NCI-H2196 (cell line): ENCODE results near the gene INTS11.

Source experiments
- DNase-seq: peaks from one replicate; lab custom pipeline; 2025; ENCODE audit not compliant: unreplicated experiment; lab: John Stamatoyannopoulos, UW

INTS11 gene

DNA sequence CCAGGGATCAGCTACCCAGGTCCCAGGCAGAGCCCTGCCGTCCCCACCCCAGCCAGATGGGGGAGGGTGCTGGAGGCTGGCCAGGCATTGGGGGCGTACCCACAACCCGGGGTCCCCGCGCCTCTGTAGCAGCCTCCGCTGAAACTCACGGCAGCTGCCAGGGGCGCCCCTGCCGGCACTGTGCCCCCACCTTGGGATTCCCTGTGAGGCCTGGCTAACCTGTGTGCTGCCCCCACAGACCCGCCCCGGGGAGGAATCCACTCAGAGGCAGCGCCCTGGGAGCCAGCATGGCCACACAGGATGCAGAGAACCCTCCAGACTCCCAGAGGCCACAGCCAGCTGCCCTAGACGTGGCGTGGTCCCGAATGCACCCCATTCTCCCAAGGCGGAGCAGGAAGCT lies 20.9 kb upstream of the INTS11 start:
- DNase-seq, result no peak

DNA sequence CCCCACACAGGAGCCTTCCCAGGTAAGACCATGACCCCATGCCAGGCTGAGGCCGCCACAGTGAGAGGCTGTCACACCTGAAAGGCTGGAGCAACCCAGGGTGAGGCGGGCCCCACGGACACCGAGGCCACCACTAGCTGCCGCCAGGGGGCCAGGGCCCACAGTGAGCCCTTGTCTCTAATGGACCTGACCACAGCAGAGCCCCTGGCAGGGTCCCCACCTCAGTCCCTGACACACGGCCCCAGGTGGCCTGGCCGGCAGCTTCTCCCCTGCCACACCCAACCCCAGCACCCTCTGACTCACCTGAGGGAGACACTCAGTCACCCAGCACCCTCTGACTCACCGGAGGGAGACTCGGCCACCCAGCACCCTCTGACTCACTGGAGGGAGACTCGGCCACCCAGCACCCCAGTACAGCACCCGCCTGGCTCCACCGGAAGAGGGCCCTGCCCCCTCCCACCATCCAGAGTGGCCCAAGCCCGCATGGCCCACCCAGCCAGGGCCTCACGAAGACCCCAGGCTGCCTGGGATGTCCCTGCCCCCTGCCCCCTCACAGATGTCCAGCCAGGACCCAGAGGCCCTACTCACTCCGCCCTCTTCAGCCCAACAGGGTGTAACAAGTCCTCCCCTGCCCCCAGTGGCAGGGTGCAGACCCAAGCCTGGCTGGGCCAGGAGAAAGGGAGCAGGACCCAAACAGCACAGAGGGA lies 20.3 kb upstream of the INTS11 start:
- no peak for DNase-seq

DNA sequence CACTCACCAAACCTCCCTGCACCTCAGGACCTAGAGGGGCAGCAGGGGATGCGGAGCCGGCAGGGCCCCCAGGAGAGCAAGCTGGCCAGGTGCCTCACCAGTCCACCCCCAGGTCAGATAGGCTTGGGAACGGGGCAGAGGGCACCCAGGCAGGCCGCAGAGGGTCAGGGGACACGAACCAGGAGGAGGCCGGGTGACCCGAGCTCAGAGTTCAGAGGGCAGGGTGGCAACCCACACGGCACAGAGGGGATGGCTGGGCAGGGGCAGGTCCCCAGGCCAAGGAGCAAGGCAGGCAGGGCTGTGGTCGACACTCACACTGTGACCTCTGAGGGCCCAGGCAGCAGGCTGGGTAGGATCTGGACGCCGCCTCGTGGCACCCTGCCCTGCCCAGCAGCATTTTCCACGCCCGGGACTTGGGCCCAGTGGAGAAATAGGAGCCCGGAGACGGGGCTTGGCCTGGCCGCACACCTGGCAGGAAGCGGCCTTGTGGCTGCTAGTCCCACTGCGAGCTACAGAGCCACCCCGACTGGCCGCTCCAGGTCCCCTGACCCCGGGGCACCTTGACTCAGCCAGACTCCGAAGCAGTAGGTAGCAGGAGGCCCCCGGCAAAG lies 19.5 kb upstream of the INTS11 start:
- DNase-seq, result no peak

DNA sequence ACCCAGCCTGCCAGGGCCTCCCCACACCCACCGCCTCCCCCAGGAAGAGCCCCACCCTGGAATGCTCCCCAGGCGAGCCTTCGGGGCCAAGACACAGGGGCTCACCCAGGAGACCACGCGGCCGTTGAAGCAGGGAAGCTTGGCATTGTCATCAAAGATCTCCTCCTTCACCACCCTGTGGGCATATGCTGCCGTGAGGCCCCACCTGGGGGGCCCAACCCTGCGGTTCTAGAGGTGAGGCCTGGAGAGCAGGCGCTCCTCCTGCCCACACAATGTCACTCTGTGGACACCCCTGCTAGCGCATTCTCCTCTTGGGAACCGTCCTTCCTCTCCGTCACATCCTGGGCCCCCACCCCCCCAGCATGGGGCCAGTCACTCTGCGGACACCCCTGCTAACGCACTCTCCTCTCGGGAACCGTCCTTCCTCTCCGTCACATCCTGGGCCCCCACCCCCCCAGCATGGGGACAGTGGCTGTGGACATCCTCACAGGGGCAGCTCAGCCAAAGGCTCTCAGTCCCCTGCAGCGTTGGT lies 18.2 kb upstream of the INTS11 start:
- DNase-seq, result no peak

DNA sequence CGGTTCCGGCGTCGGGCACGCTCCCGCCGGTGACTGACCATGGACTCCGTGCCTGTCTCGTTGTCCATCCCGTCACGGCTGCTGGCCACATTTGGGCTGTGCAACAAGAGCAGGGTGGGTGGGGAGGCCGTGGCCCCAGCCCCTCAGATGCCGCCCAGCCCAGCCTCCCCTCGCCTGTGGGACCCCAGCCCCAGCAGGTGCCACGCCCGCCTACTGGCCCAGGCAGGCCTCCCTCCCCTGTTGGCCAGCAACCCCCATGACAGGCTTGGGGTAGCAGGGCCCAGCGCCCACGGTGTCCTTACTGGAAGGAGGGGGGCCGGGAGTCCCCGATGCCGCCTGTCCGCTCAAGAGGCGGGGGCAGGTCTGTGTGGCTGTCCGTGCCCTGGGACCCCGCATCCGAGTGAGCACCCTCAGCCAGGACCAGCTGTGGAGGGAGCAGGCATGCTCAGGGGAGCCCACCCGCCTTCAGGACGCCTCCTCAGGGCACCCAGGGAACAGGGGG lies 17.7 kb upstream of the INTS11 start:
- DNase-seq, result no peak

DNA sequence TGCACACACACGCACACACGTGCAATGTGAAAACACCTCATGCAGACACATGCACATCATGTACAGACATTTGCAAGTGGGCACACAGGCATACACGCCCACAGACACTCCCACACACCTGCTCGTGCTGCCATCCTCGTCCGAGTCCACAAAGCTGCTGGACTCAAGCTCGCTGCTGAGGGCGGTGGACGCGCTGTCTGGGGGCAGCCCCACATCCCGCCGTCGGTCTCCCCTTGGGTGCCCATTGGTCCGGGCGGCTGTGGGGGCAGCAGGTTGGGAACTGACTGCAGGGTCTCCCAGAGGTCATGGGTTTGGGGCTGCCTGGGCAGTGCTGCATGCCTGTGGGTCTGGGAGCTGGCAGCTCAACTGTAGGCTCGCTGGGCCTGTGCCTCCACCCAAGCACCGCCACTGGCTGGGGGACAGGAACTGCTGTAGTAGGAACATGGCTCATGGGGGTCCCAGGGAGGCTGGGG lies 17.1 kb upstream of the INTS11 start:
- DNase-seq, result no peak

DNA sequence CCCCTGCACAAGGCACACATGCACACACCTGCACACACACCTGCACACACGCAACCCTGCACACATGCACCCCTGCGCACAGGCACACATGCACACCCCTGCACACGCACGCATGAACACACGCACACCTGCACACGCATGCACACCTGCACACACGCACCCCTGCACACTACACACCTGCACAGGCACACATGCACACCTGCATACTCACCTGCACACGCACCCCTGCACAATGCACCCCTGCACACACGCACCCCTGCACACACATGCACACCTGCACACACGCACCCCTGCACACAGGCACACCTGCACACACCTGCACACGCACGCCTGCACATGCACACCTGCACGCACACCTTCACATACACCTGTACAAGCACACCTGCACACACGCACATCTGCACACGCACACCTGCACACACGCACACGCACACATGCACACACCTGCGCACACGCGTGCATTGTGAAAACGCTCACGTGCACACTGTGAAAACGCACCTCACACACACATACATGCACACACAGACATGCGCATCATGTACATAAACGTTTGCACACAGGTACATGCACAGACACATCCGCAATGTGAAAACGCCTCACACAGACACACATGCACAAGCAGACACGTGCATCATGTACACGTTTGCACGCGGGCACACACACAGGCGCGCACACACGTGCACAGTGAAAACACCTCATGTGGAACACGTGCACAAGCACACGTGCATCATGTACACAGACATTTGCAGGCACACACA lies 16.5 kb upstream of the INTS11 start:
- no peak for DNase-seq

DNA sequence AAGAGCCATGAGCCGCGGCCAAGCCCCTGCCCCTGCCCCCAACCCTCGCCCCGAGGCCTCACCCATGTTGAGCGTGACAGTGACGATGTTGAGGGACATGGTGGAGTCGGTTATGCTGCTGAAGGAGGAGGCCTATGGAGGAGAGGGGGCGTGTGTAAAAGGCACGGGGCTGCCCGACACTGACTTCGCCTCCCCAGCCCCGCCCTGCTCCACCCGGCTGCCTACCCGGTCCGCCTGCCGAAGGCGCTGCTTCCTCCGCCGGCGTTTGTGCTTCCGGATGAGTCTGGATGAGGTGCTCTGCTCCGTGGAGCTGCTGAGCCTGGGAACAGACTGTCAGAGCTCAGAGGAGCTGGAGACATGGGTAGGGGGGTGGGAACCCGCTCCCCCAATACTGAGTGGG lies 15.7 kb upstream of the INTS11 start:
- DNase-seq, result no peak

DNA sequence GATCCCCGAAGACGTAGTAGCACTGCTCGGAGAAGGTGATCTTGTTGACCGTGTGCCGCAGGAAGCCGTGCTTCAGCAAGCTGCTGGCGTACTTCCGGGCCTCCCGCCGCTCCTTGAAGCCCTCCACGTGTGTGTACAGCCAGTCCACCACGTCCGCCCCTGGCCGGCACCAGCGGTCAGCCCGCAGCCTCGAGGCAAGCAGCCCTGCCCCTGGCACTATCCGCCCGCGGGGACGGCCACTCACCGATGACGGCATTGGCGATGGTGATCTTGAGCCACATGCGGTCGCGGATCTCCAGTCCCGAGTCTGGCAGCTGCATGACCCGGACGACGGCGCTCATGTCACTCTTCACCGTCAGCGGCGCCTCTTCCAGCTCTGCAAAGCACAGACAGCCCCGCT lies 13.8 kb upstream of the INTS11 start:
- no peak for DNase-seq

DNA sequence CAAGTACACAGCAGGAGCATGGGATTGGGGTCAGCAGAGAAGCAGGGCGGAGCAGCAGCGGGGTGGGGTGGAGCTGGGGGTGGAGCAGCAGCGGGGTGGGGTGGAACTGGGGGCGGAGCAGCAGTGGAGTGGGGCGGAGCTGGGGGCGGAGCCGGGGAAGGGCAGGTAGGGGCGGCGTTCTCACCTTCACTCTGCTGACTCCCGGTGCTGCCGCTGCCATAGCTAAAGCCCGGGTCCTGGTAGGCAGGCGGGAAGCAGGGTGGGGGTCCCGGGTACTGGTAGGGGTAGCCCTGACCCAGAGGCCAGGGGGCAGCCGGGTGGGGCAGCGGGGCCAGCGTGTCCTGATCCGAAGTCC lies 13.3 kb upstream of the INTS11 start:
- DNase-seq, result peak; percentile 40

DNA sequence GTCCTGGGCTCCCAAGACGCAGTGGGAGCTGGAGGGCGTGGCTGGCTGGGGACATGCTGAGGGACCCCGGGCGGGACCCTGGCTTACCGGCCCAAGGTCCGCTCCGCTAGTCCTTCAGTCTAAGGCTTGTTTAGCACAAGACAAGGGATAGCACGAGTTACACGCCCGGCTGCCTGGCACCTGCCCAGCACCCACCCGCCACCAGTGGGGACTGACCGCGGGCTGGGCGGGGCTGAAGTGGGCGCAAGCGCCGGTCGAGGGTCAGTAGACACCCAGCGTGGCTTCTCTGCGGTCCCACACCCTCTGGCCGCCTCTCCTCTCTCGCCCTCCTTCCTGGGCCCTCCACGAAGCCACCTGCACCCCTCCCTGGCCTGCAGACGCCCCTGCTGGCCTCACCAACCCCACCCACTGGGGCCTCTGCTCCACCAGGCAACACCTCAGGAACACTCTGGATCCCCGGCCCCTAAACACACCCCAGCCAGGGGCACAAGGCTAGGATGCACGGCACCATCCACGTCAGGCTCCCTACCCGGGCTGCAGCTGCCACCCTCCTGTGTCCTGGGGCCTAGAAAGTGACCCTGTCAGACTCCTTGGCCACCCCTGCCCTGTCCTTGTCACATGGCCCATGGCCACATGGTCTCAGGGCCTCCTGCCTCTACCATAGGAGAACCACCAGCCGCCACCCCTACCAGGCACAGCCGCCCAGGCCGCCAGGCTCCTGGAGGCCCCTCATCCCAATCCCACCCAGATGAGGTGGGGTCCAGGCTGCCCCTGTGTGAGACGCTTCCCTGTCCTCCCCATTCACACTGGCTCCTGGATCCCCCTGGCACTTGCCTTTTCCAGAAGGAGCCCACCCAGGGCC lies 12.7 kb upstream of the INTS11 start:
- no peak for DNase-seq

DNA sequence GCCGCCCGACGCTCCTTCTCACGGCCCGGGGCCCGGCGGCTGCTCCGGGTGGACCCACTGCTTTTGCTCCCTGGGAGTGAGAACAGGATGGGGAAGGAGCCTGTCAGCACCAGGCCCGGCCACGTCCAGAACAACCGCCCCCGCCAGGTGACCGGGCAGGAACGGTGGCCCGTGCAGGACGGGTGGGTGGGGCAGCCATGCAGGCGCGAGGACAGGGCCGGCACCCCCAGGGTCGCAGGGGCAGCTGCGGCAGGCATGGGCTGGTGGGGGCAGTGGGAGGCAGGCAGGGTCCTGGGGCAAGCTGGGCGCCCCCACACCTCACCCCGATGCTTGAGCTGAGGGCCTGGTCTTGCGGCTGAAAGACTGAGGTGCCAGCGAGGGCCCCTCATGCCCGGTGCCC lies 12.0 kb upstream of the INTS11 start:
- DNase-seq, result no peak

DNA sequence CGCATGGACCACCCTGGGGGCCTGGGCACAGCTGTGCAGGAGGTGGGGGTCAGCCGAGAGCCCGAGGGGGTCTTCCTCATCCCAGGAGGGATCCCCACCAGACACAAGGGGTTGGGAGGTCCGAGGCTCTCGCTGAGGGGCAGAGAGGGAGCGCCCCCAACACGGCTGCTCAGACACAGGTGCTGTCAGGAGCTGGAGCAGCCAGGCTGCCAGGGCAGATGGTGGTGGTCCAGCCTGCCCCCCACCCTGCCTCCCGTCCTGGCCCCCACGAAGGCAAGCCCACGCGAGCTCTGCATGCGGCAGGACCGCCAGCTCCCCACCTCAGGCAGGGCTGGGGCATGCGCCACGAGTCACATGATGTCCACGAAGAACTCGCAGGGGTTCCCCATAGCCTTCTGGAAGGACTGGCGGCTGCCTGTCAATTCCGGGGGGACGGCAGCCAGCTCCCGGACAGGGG lies 11.4 kb upstream of the INTS11 start:
- no peak for DNase-seq

DNA sequence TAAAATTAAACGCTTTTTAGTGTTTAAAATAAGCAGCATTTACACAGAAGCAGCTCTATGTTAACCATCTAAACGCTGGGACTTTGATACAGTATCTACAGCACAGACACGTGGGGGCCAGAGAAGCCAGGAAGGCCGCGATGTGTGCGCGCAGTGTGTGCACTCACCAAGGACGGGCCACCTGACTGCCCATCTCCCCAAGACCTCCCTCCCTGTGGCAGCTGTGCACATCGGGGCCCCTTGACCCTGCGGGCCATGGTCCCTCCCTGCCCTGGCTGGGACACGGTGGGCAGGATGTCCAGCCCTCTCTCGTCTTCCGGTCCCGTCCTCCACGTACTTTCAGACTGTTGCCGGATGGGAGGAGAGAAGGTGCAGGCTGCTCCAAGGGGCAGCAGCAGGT lies 10.8 kb upstream of the INTS11 start:
- DNase-seq, result no peak

DNA sequence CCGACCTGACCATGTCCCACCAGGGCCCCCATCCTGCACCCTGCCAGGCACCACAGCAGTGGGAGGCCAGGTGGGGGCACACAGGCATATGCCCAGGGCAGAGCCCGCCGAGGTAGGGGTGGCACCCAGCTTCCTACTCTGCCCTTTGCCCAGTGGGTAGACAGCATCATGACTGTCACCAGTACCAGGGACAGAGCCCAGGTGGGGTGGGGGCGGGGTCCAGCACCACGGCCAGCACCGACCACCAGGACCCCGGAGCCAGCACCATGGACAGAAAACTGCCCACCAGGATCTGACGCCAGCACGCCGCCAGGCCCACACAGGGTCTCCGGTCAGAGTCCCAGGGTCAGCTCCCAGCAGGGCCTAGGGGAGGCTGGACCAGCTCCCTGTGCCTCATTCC lies 10.4 kb upstream of the INTS11 start:
- DNase-seq, result no peak

DNA sequence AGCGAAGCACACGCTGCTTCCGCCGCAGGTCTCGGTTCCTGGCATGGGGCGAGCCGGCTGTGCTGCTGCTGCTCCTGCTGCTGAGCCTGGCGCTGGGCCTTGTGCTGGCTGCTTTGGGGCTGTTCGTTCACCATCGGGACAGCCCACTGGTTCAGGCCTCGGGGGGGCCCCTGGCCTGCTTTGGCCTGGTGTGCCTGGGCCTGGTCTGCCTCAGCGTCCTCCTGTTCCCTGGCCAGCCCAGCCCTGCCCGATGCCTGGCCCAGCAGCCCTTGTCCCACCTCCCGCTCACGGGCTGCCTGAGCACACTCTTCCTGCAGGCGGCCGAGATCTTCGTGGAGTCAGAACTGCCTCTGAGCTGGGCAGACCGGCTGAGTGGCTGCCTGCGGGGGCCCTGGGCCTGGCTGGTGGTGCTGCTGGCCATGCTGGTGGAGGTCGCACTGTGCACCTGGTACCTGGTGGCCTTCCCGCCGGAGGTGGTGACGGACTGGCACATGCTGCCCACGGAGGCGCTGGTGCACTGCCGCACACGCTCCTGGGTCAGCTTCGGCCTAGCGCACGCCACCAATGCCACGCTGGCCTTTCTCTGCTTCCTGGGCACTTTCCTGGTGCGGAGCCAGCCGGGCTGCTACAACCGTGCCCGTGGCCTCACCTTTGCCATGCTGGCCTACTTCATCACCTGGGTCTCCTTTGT lies 9.2 kb upstream of the INTS11 start:
- DNase-seq, result no peak

DNA sequence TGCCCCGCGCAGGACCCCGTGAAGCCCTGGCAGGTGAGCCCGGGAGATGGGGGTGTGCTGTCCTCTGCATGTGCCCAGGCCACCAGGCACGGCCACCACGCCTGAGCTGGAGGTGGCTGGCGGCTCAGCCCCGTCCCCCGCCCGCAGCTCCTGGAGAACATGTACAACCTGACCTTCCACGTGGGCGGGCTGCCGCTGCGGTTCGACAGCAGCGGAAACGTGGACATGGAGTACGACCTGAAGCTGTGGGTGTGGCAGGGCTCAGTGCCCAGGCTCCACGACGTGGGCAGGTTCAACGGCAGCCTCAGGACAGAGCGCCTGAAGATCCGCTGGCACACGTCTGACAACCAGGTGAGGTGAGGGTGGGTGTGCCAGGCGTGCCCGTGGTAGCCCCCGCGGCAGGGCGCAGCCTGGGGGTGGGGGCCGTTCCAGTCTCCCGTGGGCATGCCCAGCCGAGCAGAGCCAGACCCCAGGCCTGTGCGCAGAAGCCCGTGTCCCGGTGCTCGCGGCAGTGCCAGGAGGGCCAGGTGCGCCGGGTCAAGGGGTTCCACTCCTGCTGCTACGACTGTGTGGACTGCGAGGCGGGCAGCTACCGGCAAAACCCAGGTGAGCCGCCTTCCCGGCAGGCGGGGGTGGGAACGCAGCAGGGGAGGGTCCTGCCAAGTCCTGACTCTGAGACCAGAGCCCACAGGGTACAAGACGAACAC lies 8.5 kb upstream of the INTS11 start:
- DNase-seq, result no peak

DNA sequence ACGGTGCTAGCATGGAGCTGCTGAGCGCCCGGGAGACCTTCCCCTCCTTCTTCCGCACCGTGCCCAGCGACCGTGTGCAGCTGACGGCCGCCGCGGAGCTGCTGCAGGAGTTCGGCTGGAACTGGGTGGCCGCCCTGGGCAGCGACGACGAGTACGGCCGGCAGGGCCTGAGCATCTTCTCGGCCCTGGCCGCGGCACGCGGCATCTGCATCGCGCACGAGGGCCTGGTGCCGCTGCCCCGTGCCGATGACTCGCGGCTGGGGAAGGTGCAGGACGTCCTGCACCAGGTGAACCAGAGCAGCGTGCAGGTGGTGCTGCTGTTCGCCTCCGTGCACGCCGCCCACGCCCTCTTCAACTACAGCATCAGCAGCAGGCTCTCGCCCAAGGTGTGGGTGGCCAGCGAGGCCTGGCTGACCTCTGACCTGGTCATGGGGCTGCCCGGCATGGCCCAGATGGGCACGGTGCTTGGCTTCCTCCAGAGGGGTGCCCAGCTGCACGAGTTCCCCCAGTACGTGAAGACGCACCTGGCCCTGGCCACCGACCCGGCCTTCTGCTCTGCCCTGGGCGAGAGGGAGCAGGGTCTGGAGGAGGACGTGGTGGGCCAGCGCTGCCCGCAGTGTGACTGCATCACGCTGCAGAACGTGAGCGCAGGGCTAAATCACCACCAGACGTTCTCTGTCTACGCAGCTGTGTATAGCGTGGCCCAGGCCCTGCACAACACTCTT lies 7.7 kb upstream of the INTS11 start:
- no peak for DNase-seq
